ENCODE results near the gene VPS52. TPM values are rescaled to one million over a fixed set of nuclear protein-coding genes. Genes with fewer than 3 reads are reported as not detected.
A peak's percentile ranks its signal among the peaks of the same experiment; 100 is the strongest.

VPS52 gene
- total and polyA plus RNA-seq, 9 of the 15 experiments (the other 6 are each of a cell fraction or from before 2014, with no cell fraction given), result 24.4 to 103 (median 40.2) TPM

DNA sequence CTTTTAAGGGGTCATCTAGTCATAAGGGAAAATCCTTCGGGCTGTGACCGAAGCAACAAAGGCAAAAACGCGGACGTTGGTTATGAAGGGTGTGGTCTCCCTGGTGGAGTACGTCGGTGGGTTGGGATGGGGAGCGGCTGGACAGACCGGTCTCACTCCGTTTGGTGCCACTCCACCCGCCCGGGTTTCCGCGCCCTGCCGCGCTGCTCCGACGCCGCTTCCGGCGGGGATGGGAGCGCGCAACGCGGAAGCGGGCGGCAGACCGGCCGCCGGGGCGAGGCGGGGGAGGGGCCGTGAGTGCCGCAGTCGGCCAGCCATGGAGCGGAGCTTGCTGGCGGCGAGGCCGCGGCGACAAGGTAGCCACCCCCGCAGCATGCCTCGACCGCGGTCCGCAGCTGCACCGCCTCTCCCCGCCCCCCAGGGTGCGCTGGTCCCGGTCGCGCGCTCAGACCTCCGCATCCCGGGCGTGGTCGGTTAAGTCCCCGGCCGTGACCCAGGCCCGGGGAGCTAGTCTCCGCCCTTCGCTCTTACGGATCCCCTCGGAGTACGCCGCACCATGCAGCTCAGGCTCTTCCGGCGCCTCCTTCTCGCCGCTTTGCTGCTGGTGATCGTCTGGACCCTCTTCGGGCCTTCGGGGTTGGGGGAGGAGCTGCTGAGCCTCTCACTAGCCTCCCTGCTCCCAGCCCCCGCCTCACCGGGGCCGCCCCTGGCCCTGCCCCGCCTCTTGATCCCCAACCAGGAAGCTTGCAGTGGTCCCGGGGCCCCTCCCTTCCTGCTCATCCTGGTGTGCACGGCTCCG lies 5.4 kb upstream of the VPS52 start, which contains the start of gene B3GALT4 (continued):
- TF ChIP-seq, protein P1, sequence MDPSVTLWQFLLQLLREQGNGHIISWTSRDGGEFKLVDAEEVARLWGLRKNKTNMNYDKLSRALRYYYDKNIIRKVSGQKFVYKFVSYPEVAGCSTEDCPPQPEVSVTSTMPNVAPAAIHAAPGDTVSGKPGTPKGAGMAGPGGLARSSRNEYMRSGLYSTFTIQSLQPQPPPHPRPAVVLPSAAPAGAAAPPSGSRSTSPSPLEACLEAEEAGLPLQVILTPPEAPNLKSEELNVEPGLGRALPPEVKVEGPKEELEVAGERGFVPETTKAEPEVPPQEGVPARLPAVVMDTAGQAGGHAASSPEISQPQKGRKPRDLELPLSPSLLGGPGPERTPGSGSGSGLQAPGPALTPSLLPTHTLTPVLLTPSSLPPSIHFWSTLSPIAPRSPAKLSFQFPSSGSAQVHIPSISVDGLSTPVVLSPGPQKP (CRISPR knock-in tag; IDR thresholded peaks at IDR 0.05), result no peak
- TF ChIP-seq ZNF354B (CRISPR knock-in tag; IDR thresholded peaks at IDR 0.05) (no peak), SMC3 (conservative IDR thresholded peaks at IDR 0.05; ENCODE audit: insufficient read depth, low read depth, low read length) (peak; percentile 56), GABPA (tag; conservative IDR thresholded peaks at IDR 0.05; ENCODE audit: low read depth) (peak; percentile 93), SP1 (CRISPR knock-in tag; IDR thresholded peaks at IDR 0.05) (peak; percentile 85), JUND (IDR thresholded peaks at IDR 0.05; ENCODE audit: borderline replicate concordance, low read depth, low read length) (peak; percentile 62; the same call in 1 of the 2 replicates), JUND (tag; IDR thresholded peaks at IDR 0.05; ENCODE audit: borderline replicate concordance, low read depth, low read length) (peak; percentile 55; the same call in 1 of the 3 replicates), HDAC6 (IDR thresholded peaks at IDR 0.05; ENCODE audit: low read depth, low read length) (0 out of 2 replicates have a peak, but pooled peaks have one; percentile 8), PHB (CRISPR knock-in tag; IDR thresholded peaks at IDR 0.05) (no peak; the same call in 1 of the 2 replicates), FOXJ2 (tag; IDR thresholded peaks at IDR 0.05) (no peak), THRB (CRISPR knock-in tag; conservative IDR thresholded peaks at IDR 0.05) (peak; percentile 98), ZNF551 (CRISPR knock-in tag; IDR thresholded peaks at IDR 0.05) (peak; percentile 70; the same call in 1 of the 2 replicates), SFPQ (IDR thresholded peaks at IDR 0.05; ENCODE audit: low read depth, low read length) (no peak), ZNF274 (IDR thresholded peaks at IDR 0.05; ENCODE audit: borderline replicate concordance, low read depth, low read length) (no peak; the same call in 1 of the 2 replicates), ZC3H11A (IDR thresholded peaks at IDR 0.05; ENCODE audit: low read depth, low read length) (no peak), ZNF3 (CRISPR knock-in tag; IDR thresholded peaks at IDR 0.05) (no peak), RBM22 (IDR thresholded peaks at IDR 0.05; ENCODE audit: low read depth, low read length, poor library complexity, severe bottlenecking) (peak; percentile 96), SMAD4 (CRISPR knock-in tag; conservative IDR thresholded peaks at IDR 0.05) (peak; percentile 95), FIP1L1 (IDR thresholded peaks at IDR 0.05; ENCODE audit: low read depth, low read length, poor library complexity, severe bottlenecking) (peak; percentile 99), ZNF282 (CRISPR knock-in tag; IDR thresholded peaks at IDR 0.05) (0 out of 2 replicates have a peak, but pooled peaks have one; percentile 63), ZNF696 (CRISPR knock-in tag; conservative IDR thresholded peaks at IDR 0.05) (no peak), EP400 (IDR thresholded peaks at IDR 0.05) (peak; percentile 84; the same call in 1 of the 2 replicates), ELF4 (CRISPR knock-in tag; IDR thresholded peaks at IDR 0.05) (peak; percentile 51), ZNF778 (CRISPR knock-in tag; IDR thresholded peaks at IDR 0.05) (no peak), RFX5 (IDR thresholded peaks at IDR 0.05; ENCODE audit: low read depth, low read length) (no peak)
